Measurements from ENCODE around the gene ZNF385C.

The ZNF385C gene

DNA sequence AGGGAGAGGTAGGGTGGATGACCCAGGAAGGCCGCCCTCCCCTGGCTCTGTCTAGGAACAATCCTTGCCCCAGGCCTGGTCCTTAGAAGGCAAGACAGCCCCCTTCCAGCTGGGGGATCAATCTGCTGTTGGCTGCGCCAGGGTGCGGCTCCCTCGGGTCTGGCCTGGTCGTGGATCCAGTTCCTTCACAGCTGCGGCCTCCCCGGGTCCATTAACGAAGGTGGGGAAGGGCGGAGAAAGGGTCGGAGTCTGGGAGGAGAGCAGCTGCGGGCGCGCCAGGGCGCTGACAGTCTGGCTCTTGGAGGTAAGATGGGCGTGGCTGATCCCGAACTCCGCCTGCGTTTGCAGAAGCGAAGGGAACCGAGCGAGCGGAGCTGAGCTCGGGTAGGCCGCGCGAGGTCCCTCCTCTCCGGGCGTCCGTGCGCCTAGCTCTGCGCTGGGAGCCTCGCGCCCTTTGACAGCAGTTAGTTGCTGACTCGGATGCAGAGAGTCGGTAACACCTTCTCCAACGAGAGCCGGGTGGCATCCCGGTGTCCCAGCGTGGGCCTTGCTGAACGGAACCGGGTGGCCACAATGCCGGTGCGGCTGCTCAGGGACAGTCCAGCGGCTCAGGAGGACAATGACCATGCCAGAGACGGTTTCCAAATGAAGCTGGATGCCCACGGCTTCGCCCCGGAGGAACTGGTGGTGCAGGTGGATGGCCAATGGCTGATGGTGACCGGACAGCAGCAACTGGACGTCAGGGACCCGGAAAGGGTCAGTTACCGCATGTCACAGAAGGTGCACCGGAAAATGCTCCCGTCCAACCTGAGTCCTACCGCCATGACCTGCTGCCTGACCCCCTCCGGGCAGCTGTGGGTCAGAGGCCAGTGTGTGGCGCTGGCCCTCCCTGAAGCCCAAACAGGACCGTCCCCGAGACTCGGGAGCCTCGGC, 24.4 kb upstream of the ZNF385C start, which contains the start of gene HSPB9:
Gene HSPB9 (plus strand): TSS at position 434 of the 933 bp plus-strand sequence. CDS start 47 bp downstream, at position 481.
- no peak for DNase-seq

DNA sequence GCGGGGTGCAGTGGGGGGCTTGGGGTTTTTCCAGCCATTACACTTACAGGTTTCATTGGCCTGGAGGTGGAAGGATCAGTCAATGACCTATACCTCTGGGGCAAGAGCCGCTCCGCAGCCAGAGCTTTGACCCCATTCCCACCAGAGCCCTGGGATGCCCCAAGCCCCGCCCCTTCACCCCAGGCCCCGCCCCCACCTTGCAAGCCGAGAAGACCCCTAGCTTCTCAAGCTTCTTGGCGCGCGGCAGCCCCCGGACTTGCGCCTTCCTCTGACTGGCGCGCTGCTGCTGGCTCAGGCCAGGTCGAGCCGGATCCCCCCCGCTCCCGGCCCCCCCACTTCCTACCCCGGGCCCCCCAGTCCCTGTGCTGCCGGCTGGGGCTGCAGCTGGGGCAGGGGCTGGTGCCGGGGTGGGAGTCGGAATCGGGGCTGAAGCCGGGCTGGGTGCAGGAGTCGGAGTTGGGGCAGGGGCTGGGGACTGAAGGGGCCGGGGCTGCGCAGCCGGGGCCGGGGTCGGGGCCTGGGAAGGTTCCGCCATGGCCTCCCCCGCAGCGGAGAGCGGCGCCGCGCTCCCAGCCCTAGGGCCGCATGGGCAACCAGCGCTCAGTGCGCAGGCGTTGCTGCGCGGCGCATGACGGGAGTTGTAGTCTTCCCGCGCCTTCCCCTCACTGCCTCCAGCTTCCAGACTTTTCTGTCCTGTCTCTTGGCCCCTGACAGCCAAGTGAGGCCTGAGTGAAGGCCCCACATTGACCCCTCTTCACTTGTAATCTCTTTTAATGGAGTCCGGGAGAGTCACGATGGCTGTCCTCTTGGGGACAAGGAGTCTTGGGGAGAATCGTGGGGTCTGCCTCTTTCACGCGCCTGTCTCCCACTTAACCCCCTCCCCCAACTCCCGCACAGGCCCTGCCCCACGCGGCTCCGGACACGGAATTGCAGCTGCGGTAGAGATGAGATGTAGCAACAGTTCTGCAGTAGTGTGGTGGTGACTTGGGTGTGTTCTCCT, 22.8 kb upstream of the ZNF385C start, which contains the start of gene KAT2A:
Gene KAT2A (minus strand): TSS at position 598 of the 1,000 bp plus-strand sequence. CDS start 63 bp downstream, at position 535.
- peak; percentile 80 for DNase-seq

DNA sequence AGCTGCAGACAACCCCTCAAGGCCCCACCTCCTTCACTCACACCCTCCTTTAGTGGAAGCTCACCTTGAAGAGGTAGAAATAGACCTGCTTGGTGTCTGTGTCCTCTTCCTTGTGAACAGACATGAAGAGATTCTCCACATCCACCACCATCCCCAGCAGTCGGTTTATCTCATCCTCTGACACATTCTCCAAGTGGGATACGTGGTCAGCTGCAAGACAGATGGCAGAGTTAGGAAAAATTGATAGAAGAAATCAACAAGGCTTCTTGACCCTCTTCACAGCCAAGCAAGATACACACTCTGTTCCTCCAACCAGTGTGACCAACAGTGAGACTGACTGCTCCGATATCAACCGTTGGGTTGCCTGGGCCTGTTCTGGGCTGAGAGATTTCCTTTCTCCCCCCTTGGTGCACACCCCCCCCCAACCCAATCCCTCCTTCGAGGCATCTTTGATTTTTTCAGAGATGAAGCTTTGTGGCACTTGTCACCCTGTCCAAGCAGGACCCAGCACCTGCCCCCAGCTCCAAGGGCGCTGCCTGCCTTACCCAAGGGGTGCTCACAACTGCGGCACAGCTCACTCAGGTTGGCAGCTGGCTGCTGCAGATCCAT, 22.0 kb upstream of the ZNF385C start:
- DNase-seq, result no peak

DNA sequence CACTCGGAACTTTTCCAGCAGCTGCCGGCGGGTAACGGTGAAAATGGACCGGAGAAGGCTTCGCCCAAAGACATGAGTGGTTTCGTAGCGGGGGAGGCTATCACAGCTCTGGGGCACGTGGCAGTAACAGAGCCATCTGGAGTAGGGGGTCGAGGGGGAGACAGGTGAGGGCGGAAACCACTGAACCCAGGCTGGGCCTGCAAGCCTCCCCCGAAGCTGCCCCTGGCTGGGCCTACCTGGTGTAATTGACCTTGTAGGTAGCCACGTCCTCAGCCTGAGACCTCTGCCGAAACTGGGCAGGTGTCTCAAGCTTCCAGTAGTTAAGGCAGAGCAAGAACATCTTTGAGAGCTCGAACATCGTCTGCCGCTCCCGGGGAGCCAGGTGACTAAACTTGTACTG, 21.0 kb upstream of the ZNF385C start:
- no peak for DNase-seq

DNA sequence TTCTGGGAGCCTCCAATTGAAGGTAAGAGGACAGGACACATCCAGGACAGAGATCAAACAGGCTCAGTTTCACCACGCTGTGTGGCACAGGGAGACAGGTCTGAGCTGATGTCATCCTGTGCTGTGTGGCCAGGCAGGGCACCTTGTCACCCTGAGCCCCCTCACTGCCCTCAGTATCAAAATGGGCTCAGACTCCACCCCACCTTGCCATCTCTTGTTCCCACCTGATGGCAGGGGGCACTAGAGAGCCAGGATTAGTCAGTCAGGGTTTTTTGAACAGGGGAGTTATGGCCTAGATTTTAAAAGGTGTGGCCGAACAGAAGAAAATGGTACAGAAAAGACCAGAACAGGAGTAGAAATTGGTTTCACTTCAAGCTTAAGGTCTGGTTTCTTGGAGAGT, 20.3 kb upstream of the ZNF385C start:
- DNase-seq, result peak; percentile 47

DNA sequence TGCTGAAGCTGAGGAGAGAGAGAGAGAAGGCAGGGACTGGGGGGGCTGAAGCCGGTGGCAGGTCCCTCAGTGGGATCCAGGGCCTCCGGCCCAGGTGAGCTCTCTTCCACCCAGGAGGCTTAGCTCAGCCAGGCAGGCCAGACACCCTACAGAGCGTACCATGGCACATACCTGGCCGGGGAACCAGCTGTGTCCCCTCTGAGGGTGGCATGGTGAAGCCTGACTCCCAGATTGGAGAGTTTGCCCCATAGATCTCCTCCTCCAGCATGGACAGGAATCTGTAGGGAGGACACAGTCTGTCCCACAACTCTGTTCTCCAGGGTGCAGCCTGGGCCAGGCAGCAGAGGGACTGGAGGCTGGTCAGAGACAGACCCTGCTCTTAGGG, 19.8 kb upstream of the ZNF385C start:
- DNase-seq, result no peak

DNA sequence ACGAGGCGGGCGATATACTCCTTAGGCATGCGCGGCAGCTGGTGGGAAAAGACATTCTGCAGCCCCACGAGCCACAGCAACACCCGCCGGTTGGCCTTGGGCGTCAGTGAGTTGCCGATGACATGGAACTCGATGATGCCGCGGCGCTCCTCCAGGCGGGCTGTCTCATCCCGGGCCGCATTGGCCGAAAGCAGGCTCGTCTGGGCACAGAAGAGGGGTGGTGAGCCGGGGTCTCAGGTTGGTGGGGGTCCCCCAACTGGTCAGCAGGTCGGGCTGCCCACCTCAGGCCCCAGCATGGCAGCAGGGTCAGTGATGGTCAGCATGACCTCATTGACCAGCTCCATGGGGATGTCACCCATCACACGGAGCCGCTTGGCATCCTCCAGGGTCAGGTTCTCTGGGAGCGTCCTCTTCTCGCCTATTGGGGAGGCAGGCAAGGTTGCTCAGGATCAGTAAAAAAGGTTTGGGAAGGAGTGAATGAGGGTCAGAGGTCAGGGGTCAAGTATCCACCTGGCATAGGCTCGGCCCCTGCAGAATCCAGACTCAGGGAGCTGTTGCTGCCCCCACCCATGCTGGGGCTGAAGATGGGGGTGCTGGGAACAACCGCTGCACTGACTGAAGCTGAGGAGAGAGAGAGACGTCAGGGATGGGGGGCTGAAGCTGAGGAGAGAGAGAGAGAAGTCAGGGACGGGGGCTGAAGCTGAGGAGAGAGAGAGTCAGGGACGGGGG, 19.3 kb upstream of the ZNF385C start:
- no peak for DNase-seq

DNA sequence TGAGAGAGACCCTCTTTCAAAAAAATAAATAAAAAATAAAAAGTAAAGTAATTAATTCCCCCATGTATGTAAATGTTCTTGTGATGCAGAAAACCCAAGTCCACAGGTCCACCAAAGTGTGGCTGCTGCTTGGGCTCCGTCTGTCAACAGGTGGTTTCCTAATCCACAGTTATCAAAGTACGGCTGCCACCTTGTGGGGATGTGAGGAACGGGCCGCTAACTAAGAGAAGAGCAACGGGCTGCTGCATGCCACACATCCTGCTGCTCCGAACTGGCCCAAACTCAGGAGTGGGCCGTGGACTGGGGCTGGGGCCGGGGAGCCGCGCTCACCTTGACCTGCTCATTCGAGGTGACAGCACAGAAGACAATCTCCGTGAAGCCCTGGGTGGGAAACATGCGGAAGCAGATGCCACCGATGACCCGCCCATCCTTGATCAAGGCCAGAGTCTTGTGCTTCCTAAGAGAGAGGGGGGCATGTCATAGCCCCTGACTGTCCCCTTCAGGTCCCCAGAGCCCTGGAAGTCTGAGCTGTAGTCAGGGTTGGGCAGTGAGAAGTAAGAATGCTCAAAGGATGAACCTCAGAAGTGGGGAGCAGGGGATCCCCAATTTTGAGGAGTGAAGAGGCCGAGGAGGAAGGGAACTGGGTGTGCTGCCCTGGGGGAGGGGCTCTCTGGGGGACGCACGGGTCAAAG, 18.6 kb upstream of the ZNF385C start:
- peak; percentile 86 for DNase-seq

DNA sequence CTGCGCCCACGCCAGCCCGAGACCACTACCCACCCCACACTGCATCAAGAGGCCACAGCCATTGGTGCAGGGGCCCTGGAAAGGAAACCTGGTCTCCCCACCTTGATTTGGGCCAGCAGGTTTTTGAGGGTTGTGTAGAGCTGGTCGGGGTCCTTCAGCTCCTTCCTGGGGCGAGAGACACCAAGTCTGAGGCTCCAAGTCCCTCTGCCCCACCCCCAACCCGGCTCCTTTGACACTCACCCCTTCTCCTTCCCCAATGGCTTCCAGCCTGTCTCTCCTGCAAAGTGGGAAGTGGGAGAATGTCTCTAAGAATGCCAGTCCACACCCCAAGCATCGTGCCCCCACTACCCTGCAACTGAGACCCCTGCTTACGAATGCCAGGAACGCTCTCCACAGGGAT, 15.8 kb upstream of the ZNF385C start:
- no peak for DNase-seq

DNA sequence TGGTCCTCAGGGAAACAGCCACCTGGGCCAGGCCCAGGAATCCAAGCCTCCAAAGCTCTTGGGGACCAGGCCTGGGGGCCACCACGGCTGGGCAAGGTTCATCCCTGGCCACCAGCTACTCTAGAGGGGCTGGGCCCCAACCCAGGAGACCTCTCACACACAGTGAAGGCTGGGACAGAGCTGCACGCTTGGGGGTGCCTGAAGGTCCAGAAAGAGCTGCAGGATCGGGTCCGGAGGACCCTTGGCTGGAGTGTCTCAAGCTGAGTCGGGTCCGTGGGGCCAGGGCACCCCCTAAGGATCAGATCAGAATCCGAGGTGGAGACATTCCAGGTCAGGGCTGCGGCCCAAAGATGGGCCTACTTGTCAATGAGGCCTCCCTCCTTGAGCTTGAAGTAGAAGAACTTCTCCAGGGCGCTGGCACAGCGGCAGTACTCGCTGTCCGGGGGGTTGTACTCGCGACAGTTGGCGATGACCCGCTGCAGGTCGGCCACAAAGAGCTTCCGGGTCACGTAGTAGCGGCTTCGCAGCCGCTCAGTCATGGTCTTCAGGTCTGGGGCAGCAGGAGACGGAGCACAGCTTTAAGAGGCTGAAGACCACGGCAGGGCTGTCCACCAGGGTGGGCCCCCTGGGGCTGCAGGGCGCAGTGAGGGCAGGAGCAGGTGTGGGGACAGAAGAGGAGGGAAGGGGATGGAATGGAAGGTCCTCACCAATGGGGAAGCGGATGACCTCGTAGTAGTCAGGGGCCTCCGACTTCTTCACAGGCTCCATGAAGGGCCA, 15.2 kb upstream of the ZNF385C start:
- DNase-seq, result no peak

DNA sequence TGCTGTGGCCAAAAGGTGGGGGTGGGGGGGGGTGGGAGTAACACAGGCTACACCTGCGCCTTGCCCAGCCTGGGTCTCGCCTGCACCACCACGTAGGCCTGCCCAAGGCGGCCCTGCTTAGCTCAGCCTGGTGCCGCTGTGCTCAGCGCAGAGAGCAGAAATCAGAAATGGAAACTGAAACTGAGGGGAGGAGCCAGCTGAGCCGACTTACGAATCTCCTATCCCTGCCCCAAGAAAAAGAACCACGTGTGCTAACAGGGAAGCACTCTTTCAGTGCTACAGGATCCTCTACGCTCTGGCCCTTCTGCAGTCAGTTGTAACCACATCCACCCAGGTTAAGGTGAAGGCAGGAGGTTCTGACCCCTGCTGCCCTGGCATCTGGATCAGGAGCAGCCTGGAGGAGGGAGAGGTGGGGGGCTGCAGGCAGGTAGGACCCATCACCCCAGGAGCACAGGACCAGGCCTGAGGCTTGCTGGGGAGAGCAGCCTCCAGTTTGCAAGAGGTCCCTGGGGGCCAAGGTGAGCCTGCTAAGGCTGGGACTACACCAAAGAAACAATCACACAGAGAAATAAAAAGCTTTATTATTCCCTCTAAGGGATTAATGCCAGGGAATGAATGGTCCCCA, 14.4 kb upstream of the ZNF385C start, which contains the start of gene DHX58:
Gene DHX58 (minus strand): TSS at position 163 of the 625 bp plus-strand sequence. CDS start 822 bp downstream, outside the sequence.
- peak; percentile 82 for DNase-seq

DNA sequence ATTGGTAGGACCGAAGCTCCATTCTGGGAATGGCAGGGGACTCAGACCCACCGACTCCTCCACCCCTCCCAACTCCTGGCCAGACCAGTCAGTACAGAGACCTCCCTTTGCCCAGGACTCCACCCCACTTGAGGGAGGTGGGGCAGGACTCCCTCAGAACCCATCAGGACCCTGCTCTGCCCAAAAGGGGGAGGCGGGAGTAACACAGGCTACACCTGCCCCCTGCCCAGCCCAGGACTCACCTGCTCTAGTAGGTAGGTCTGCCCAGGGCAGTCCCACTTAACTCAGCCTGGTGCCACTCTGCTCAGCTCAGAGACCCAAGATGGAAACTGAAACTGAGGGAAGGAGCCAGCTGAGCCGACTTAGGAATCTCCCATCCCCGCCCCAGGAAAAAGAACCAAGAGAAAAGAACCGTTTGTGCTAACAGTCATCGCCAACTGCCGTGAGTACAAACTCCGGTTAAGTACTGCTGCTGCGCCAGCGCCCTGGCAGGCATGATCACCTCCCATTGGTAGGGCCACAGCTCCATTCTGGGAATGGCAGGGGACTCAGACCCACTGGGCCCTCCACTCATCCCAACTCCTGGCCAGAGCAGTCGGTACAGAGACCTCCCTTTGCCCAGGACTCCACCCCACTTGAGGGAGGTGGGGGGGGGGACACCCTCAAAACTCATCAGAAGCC, 13.7 kb upstream of the ZNF385C start:
- DNase-seq, result peak; percentile 37

DNA sequence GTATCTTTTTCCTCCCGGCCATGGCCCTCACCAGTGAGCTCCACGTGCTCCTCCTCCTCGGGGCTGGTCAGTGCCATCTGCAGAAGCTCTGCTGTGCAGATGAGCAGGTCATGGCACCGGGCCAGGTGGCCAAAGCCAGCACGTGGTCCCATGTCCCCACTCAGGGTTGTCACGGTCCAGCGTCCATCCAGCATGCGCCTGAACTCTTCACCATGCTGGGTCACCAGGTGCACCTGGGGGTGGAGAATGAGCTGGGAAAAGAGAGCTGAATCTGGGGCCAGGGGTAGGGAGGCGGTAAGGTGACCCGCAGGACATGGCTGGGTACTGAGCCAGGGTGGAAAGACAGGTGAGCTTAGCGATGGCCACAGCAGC, 13.0 kb upstream of the ZNF385C start:
- no peak for DNase-seq

DNA sequence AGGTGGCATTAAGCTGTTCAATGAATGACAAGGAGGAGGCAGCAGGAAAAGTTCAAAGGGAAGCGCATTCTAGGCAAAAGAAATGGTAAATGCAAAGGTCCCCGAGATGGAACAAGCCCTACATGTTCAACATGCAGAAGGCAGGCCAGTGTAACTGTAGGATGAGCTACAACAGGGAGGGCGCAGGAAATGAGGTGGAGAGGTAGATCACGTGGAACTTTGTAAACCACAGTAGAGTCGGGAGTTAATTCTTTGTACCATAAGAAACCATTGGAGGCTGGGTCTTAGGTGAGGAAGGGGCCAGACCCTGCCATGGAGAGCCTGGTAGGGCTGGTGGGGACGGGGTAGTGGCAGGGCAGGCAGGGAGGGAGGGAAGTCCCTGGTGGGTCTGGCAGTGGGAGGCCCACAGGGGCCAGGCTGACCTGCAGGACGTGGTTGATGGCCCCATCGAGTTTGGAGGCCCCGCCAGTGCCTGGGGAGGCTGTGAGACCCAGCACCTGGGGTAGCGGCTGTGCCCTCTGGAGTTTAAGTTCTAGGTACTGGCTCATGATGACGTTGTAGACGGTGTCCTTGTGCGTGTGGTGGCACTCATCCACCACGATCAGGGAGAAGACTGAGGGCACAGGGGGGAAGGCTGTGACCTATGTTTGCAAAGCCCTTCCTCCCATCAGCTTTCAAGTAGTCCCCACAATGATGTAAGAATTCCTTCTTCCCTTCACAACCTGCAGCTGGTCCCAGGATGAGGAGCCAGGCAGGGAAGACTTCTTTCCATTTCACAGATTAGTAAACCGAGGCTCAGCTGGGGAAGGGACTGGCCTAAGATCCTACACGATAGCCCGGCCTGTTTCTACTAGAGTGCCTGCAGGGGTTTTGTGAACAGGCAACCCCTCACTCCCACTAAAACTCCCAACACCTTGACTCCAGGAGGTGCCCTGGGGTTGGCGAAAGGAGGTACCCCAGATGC, 12.3 kb upstream of the ZNF385C start:
- no peak for DNase-seq

DNA sequence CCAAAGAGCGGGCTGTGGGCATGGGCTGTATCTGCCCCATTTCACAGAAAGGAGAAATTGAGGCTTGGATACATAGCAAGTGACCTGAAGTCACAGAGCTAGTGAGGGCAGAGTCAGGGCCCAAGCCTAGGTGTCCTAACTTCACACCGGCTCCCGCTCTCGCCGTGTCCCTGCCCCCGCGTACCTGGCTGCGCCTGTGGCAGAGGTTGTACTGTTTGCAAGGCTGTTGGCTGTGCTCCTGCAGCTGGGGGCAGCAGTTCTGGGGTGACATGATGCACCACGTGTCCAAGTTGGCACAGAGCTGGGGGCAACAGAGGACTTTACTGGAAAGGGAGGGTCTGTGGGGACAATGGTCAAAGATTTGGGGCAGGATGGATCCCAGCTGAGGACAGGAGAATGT, 10.8 kb upstream of the ZNF385C start:
- DNase-seq, result no peak

DNA sequence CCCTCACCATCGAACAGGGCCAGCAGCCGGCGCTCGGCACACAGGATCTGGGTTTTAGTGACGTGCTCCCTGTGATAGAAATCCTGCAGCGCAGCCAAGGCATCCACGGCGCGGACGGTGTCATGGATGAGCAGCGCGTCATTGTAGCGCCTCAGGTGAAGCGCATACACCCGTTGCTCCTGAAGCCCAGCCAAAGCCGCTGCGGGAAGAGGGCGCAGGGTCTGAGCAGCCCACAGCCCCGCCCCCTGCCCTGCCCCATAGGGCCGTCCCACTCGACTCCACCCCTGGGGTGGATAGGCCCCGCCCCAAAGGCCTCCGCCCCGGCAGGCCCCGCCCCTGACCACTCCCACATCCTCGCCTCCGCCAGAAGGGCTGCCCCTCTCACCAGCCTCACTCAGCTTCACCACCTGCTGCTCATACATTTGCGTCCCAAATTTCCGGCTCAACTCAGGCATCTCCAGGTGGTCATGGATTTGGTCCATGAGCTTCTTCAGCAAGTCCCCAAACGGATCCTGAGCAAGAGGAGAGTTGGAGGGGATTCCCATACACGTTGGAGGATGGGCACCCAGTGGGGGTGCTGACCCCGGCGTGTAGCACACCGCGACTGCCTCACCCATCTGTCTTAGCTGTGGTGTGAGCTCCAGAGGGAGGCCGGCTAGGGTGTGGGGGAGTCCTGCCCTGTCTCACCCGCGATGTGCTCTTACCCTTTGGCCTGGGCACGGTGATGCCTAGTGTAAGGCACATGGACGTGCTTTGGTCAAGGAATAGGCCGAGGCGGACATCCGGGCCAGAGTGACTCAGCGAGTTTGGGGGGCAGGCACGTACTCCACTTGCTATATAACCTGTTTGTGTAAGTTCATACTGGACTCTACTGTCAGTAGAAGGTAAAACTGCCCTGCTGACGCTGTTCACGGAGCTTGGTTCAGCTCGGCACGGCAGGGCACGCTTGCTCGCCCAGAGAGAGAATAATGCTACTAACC, 9.6 kb upstream of the ZNF385C start:
- DNase-seq, result peak; percentile 91

DNA sequence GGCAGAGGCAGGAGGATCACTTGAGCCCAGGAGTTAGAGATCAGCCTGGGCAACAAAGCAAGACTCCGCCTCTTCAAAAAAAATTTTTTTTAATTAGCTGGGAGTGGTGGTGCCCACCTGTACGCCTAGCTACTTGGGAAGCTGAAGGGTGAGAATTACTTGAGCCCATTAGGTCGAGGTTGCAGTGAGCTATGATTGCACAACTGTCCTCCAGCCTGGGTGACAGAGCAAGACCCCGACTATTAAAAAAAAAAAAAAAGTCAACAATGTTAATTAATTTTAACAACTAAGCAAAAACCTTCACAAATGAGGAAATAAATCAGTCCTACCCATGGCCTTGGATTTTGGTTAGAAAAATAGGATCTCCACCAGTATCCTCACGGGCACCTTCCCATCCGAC, 8.9 kb upstream of the ZNF385C start:
- DNase-seq, result no peak
